ENCODE data around the gene ANO7.

ANO7 gene

DNA sequence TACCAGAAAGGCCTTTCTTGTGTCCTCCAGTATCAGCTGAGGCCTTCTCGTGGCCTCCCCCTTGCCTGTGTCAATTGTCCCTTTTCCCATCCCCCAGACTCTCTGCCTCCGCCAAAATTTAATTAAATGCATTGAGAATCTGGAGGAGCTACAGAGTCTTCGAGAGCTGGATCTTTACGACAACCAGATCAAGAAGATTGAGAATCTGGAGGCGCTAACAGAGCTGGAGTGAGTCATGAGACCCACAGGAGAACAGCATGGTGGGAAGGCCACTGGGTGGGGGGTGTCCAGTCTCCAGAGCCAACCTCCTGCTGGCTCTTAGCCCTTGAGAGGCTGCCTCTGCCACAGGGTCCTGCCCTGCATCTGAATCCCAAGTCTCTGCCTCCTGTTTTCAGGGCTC, 29.4 kb upstream of the ANO7 start:
- no peak for DNase-seq

DNA sequence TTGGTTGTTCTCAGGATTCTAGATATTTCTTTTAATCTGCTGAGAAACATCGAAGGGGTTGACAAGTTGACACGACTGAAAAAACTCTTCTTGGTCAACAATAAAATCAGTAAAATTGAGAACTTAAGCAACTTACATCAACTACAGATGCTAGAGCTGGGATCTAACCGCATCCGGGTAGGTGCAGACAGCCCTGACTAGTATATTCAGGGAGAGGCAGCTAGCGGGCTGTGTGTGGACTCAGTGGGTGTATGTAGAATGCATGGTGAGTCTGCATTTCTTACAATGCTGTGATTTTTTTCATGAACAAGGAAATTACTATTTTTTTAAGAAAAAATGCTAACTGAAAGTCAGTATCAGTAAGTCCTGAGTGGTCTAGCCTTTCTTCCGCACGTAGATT, 28.2 kb upstream of the ANO7 start:
- no peak for DNase-seq

DNA sequence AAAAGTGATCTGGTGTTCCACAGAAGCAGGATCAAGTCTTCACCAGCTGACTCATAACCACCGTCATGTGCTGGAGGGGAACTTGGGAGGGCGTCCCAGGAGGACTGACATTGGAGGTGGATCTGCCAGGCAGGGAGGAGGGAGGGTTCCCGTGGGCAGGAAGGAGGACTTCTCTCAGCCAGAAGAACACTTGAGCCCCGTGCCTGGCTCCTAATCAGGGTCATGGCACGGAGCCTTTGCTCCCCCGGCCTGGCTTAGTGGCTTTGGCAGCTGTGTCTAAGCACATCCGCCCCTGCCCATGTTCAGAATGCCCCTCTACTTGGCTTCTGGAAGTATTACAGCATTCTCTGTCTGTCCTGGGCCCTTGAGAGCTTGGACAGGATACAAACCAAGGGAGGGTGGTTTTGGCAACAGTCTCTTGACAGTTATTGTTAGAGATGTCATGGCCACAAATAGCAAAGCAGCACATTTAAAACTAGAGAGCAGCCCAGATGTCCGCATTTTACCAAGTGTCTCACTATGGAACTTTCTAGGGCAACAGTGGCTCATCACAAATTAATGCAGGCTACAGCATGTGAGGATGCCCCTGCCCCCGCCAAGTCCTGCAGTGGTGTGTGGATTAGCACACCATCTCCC, 26.7 kb upstream of the ANO7 start:
- no peak for DNase-seq

DNA sequence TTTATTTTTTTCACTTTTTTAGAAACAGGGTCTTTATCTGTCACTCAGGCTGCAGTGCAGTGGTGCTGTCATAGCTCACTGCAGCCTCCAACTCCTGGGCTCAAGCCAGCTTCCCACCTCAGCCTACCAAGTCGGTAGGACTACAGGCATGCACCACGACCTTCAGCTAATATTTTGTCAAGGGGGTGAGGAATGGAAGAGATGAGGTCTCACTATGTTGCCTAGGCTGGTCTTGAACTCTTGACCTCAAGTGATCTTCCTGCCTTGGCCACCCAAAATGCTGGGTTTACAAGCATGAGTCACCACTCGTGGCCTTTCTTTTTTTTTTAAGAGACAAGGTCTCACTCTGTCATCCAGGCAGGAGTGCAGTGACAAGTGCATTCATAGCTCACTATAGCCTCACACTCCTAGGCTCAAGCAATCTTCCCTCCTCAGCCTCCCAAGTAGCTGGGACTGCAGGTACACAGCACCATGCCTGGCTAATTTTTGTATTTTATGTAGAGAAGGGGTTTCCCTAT, 24.8 kb upstream of the ANO7 start:
- no peak for DNase-seq

DNA sequence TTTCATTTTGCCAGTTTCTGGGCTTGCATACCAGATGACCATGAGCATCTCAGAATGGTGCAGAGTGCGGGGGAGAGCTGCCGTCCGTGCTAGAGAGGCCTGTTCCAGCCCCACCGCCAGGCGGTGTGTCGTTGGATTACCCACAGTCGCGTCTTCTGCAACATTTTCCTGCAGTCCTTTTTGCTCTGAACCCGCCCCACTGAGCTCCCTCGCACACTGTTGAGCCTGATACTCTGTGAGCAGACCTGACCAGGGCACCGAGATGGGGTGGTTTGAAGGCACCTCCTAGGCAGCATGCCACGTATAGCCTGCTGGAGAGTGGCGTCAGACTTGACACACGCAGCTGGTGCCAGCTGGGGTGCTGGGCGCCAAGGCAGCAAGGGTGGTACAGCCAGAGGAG, 20.1 kb upstream of the ANO7 start:
- DNase-seq = no peak

DNA sequence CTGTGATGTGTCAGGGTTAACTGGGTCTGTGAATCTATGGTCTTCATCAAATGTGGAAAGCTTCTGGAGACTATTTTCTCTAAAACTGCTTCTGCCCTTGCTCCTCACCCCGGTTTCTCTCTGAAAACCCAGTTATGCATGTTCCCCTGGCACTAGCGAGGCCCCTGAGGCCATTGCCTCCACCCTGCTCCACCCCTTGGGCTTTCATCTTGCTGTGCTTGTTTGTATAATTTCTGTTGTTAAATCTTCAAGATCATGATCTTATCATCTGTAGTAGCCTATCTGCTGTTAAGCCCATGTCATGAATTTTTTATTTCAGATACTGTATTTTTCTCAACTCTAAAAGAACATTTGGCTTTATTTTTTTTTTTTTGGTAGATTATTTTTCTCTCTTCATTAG, 14.9 kb upstream of the ANO7 start:
- DNase-seq = no peak

DNA sequence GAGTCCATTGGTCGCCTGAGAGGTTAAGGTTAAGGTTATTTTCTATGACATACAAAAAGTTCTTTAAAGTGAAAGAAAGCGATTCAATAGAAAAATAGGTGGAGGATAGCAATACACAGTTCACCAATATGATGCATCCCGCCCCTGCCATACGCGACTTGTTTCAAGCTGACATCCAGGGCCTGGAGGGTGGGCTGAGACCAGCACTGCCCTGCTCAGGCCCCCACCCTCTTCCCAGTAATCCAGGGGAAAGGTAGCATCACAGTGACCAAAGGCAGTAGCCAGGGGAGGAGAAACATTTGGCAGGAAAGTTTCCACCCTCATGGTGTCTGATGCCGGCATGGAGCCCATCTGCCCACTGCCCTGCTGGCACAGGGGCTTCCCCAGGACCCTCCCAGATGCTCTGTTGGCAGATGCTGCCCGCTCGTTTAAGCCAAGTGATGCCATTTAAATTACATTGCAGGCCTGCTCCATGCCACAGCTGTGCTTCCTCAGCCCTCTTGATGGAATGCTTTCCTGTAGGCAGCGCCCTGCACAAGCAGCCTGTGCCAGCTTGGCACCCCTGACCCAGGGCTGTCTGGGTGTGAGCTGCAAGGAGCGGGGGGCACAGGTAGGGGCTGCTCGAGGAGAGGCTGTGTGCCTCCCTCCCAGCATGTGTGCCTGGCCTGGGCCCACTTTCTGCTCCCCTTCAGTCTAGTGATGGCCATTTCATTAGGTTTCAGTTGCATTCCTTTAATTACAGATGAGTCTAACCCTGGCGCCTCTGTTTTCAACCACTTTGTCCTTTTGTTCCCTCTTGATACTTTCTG, 10.7 kb upstream of the ANO7 start:
- DNase-seq = no peak

DNA sequence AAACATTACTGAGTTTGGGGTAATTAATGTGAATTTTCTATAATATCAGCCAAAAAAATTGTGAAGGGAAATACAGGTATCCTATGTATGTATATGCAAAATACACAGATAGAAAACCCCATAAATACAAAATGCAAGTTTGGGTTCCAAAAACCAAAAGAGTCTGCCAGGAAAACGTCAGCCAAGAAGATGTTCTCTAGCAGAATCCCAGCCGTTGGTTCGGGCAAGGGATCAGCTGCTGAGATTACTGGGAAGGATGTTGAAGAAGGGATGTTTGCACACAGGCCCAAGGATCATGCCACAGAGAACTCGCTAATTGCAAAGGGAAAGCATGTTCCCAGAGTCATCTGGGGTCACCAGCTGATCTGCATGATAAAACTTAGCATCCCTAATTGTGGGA, 9.5 kb upstream of the ANO7 start:
- DNase-seq = no peak

DNA sequence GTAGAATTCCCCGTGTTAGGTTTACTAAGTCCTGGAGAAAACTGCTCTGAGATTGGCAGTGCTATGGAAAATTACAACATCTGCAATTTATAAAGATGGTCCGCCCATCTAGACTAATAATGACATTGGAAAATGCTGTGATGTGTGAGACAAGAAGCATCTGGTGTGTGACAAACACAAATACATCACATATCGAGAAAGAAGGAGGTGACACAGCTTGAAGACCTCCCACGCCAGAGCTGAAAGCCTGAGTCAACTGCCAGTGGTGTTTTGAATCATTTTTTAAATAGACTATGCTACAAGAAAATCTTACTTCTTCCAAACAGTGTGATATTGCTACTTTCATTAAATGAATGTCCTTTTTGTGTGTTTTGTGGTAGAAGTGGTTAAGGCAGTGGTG, 8.6 kb upstream of the ANO7 start:
- no peak for DNase-seq

DNA sequence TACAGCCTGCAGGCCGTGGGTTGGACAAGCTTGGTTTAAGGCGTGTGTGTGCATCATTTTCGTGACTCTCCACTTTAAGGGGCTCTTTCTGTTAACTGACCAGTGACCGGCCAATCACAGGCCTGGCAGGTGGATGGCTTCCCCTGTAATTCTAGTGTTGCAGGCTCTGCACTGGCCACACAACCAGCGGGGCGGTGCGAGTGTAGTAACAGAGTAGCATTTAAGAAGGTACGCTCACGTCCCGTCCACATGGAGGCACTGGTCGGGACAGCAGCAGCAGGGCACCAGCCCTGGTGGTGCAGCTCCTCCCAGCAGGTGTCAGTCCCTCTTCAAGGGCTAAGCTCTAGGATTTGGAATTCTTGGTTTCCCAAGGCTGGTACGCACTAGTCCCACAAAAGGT, 8.0 kb upstream of the ANO7 start:
- no peak for DNase-seq

DNA sequence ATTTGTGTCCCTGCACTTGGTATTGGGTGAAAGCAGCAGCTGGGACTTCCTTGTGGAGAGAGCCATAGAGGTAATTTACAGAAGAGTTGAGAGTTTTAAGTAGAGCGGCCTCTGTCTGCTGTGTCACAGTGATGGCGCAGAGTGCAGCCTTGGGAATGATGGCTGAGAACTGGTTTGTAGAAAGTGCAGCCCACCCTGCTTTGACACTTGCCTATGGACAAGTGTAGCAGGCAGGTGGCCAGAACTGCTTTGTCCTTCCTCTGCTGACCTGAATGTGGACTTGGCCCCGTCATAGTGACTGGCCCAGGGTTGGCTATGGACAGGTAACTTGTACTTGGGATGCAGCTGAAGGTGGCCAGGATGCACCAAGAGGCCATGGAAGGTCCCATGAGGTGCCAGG, 6.4 kb upstream of the ANO7 start:
- no peak for DNase-seq

DNA sequence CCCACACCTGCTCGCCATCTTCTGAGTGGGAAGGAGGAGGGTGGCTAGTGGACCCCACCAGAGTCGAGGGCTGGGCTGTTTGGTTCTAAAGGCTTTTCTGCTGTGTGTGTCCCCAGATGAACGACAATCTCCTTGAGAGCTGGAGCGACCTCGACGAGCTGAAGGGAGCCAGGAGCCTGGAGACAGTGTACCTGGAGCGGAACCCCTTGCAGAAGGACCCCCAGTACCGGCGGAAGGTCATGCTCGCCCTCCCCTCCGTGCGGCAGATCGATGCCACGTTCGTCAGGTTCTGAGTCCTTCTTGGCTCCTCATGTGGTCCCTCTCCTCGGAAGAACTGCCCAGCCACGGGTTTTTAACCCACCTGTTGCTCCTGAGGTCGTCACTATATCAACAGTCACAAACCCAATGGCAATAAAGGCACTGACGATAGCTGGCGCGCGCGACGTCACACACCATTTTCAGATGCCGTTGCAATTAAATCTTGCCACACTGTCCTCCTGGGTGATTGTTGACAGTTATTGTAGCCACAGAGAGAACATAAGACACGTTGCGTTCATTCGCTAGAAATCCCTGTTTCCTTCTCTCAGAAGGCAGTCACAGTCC, 5.8 kb upstream of the ANO7 start:
- DNase-seq = no peak

DNA sequence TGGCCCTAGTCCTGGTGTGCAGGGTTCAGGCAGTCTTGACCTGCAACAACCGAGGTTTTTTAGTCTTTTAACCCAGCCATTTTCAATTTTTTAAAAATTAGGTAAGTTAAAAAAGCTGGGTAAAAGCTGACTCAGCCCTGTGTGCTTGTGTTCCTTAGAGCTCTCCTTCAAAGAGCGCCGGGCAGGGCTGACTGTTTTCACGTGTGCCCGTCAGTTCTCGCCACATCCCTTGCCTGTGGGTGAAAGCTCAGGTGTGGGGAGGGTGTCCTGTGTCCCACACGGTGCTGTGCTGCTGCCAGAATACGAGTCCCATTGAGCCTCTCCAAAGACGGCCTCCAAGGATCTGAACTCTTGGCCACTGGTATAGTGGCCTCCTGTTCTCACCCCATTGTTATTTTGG, 5.3 kb upstream of the ANO7 start:
- no peak for DNase-seq

DNA sequence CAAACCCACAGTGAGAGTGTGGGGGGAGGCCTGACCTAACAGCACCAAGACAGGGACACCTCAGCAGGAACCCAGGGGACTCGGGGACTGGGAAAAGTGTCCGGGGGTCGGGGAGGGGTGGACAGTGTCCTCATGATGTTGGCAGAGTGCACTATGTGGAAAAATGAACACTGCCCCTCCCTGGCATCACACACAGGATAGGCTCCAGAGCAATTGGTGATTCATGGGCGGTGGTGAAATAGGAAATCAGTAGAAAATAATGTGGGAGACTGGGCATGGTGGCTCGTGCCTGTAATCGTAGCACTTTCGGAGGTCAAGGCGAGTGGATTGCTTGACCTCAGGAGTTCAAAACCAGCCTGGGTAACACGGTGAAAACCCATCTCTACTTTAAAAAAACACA, 3.6 kb upstream of the ANO7 start:
- no peak for DNase-seq

DNA sequence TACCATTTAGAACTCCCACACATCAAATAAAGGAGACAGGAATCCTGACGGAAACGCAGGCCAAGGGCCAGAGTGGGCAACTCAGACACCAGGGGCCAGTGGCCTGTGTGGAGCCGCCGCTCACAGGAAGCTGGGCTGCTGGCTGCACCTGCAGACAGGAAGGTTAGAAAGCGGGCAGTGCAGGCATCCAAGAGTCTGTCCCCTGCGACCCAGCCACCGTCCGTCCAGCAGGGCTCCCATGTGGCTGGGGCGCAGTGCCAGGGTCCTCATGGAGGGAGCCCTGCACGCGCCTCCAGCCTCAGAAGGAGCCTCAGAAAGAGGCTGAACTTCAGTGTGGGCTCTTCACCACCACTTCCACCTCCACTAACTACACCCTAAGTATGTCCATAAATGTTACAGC, 2.5 kb upstream of the ANO7 start:
- DNase-seq = no peak

DNA sequence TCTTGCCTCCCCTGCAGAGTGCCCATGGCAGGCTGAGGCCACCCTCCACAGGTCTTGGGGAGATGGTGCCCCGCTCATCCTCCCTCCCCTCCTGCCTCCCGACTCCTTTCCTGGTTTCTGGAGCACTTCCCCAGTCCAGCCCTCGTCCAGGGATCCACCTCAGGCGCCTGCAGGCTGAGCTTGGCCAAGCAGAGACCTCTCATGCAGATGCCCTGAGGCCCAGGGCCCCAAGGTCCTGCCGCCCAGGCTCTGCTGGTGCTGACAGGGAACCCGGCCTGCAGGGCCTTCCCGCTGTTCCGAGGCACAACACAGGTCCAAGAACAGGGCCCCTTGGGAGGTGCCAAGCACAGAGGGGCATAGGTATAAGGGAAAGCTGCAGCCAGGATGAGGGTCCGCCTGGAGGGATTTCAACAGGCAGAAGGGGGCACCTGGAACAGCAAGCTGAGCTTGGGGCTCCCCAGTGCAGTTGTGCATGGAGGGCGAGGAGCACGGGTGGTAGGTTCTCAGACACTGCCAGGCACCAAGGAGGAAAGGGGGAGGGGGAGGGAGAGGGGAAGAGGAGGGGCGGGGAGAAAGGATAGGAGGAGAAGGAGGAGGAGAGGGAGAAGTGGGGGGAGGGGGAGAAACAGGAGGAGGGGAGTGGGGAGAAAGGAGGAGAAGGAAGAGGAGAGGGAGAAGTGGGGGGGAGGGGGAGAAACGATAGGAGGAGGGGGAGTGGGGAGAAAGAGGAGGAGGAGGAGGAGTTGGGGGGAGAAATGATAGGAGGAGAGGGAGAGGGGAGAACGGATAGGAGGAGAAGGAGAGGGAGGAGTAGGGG, 1.2 kb upstream of the ANO7 start:
- no peak for DNase-seq

DNA sequence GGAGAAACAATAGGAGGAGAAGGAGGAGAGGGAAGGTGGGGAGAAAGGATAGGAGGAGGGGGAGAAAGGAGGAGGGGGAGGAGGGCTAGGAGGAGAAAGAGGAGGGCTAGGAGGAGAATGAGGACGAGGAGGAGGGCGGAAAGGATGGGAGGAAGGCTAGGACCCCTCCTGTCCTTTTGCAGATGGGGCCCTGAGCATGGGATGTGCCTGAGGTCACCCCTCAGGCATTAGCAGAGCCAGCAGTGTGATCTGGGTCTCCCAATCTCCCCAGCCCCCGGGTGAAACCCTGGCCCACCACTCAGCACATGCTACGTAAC, 601 bp upstream of the ANO7 start:
- DNase-seq = no peak

DNA sequence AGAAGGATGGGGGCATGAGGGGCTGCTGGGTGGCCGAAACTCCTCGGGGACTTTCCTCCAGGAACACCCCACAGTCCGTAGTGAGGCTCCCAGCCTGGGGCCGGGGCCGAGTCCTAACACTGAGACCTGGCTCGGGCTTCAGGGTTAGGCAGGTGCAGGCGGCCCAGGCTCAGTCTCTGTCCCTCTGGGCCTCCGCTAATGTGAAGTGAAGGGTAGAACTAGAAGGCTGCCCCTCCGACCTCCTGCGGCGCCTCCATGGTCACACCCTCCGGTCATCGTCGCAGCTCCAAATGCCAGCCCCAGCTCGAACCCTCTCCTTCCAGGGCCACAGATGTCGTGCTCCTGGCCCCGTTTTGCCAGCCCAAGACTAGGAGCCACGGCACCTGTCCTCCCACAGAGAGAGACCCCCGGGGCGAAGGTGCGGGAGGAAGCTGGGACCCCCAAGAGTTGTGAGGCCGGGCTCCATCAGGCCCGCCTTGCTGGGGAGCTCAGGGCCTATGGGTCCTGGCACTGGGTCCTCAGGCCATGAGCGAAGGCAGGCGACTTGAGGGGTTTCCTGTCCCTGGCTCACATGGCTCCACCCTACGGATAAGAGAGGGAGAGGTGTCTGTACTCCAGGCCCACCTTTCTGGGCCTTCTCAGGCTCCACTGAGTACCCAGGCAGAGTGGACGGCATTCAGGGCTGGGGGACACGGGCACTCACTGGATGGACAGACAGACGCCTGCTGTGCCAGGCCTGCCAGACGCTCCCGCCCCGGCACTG, 797 bp downstream of the ANO7 start:
- DNase-seq = no peak

DNA sequence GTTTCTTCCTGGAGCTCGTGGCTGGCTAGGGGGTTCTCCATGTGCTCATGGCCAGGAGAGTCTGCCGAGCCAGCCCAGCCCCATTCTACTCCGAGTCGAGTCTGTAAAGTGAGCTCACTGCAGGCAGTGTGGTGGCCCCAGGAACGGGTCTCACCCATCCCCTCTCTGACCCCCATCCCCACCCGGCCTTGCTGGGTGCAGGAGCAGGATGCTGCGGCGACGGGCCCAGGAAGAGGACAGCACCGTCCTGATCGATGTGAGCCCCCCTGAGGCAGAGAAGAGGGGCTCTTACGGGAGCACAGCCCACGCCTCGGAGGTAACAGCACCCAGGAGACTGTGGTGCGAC, 1.4 kb downstream of the ANO7 start:
- no peak for DNase-seq

DNA sequence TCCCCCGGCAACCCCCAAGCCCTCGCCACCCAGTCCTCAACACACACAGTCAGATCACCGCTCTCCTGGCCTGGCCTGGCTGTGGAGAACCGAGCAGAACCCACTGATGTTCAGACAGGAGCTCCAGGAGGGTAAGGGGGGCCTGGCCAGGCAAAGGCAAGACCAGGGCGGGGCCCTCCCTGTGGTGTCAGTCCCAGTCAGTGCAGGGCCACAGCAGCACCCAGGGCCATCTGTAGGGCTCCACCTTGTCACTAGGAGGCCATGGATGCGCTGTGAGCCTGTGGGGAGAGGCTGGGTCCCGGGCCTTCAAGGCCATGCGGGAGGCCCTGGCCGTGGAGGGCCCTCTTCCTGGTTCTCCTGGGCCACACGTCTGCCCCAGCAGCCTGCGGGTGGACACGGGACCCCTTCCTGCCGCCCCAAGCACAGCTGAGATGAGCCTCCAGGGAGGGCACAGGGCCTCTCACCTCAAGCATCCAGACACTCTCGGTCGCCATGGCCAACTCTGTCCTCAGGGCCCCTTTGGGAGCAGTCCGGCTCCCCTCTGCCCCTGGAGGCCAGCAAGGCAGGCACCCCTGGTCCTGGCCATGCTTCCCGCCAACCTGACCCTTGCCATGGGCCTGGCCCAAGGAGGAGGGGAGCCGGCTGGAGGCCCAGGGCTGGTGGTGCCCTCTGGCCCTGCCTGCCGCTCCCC, 2.0 kb downstream of the ANO7 start:
- no peak for DNase-seq

DNA sequence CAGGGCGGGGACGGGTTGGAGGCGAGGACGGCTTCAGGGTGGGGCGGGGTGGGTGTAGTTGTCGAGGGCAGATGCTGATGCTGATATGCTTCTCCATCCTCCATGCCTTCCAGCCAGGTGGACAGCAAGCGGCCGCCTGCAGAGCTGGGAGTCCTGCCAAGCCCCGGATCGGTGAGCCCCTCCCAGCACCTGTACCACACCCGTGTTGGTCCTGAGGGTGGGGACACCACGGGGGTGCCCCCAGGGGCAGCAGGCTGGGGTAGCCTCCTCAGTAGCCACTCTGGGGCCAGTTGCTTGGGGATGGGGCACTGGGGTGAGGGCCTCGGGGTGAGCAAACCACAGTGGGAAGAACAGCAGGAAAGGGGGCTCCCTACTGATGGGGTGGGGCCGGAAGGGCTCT, 2.6 kb downstream of the ANO7 start:
- no peak for DNase-seq

DNA sequence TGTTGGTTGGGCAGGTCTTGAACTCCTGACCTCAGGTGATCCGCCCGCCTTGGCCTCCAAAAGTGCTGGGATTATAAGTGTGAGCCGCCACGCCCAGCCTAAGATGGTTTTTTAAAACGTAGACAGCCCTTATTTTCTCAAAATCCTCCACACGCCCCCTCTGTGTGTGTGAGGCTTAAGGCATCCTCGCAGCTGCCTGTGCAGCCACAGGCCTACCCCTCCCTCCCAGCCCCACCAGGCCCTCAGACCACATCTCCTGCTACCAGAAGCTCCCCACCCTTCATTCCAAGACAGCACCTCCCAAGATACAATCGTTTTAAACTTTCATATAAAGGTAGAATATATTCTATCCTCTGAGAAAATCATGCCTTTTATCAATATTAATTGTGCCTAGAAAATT, 4.8 kb downstream of the ANO7 start:
- DNase-seq = no peak
